Body of pancreas (tissue), 4 donors: Measurements from ENCODE around the gene HSCB.

ENCODE experiments used
- CTCF ChIP-seq, 7 experiments: fragments of 450-650 bp in 4 of 7; fragments of 200-600 bp in 3 of 7; sonication (generic) in 3 of 7; IDR thresholded peaks; one replicate each; pipeline ENCODE4 v1.5.1; 2016 to 2019; ENCODE audit warnings: antibody characterized with exemption in 7 of 7
- POLR2A ChIP-seq, 3 donors: fragments of 450-650 bp; IDR thresholded peaks; one replicate each; pipeline ENCODE4 v1.6.1; 2016; ENCODE audit warnings: antibody characterized with exemption in 3 of 3, mild to moderate bottlenecking in 2 of 3

- TF ChIP-seq CTCF (IDR thresholded peaks at IDR 0.05) (no peak), POLR2A (IDR thresholded peaks at IDR 0.05) (no peak)
Measured at GRCh38 chr22:28761449-28761755, 19.6 kb downstream of the HSCB start.
